ENCODE measurements around the gene LILRB4. TPM values are rescaled to one million over a fixed set of nuclear protein-coding genes. Genes with fewer than 3 reads are reported as not detected.

LILRB4 gene
- total and polyA plus RNA-seq, 9 of the 15 experiments (the other 6 are each of a cell fraction or from before 2014, with no cell fraction given), result not detected

GRCh38 chr19:54670576-54671357, 8.0 kb downstream of the LILRB4 start:
- in situ Hi-C loops (cut with MboI) (loop anchor here (10.0 to 25.0 kb wide), 2 partner anchors 186 to 767 kb away; partner anchors contain the start of gene SHISA7), intact Hi-C loops (cut with micrococcal nuclease) (loop anchor here (10.0 kb wide), 1 partner anchor 214 kb away; no protein-coding TSS in a partner anchor)
- FAIRE-seq (no peak), ATAC-seq (no peak), DNase-seq (ENCODE audit: extremely low read depth in 1 of 4, low spot score in 3 of 4) (no peak)
- Histone ChIP-seq H3K27ac (ENCODE audit: extremely low read depth, low read depth, low read length) (no peak overlapping the region), H3K27me3 (ENCODE audit: control insufficient read depth in 2 of 2, insufficient read depth in 2 of 2, low read length in 2 of 2) (peaks cover 5 to 32% of the 10 kb centered on the region in 2 experiments; a peak in 4 of 5 replicates), H3K9me3 (replicated peaks; ENCODE audit: control insufficient read depth, insufficient read depth, low read depth, low read length) (no peaks in the 10 kb centered on the region), H3K4me3 (no peak overlapping the region), H4K20me1 (replicated peaks; ENCODE audit: control insufficient read depth, insufficient read depth, low read length) (peaks cover 5% of the 10 kb centered on the region; the same call in 1 of the 2 replicates), H3K9me1 (ENCODE audit: control insufficient read depth, insufficient read depth, low read length) (no peaks in the 10 kb centered on the region), H3K9ac (ENCODE audit: insufficient read depth in 1 of 2, low read depth in 2 of 2, low read length in 2 of 2) (no peak overlapping the region), H3K79me2 (ENCODE audit: control insufficient read depth, insufficient read depth, low read length) (no peaks in the 10 kb centered on the region), H3K4me2 (ENCODE audit: insufficient read depth, low read length) (no peak overlapping the region), H2AFZ (ENCODE audit: low read depth, low read length) (no peak overlapping the region), H3K36me3 (ENCODE audit: control insufficient read depth, insufficient read depth, low read length) (no peaks in the 10 kb centered on the region), H3K4me1 (replicated peaks in 1 of 2; ENCODE audit: control insufficient read depth in 2 of 2, insufficient read depth in 2 of 2, low read length in 2 of 2) (no peaks in the 10 kb centered on the region)
- WGBS (ENCODE audit: insufficient coverage, low coverage, missing lambda C conversion rate), result 0% methylated on average over 3 of the region's 3 CpGs
- ChIA-PET POLR2A (interaction anchor here (0.6 to 0.8 kb wide), 2 partner anchors 12 to 27 kb away, joined by 3 read pairs; no protein-coding TSS in a partner anchor), CTCF (ENCODE audit: low intra/inter-chr PET ratio) (no interaction called here)
- BruUV-seq (replicated peaks), result no TSS peak
- TF ChIP-seq ZNF165 (CRISPR knock-in tag; IDR thresholded peaks at IDR 0.05; ENCODE audit: borderline replicate concordance), result no peak
- TF ChIP-seq CREBBP (IDR thresholded peaks at IDR 0.05; ENCODE audit: low read depth, low read length), result no peak
- no peak for TF ChIP-seq HNRNPUL1 (IDR thresholded peaks at IDR 0.05; ENCODE audit: low read length)
- TF ChIP-seq GABPB1 (CRISPR knock-in tag; IDR thresholded peaks at IDR 0.05), result no peak
- no peak for TF ChIP-seq ZNF217 (CRISPR knock-in tag; IDR thresholded peaks at IDR 0.05)
- TF ChIP-seq PHF20 (IDR thresholded peaks at IDR 0.05; ENCODE audit: partially characterized antibody), result no peak
- TF ChIP-seq SMARCB1 (IDR thresholded peaks at IDR 0.05; ENCODE audit: insufficient read length, low read depth), result no peak
- no peak for TF ChIP-seq HLTF (IDR thresholded peaks at IDR 0.05)
- no peak for TF ChIP-seq ZMIZ1 (IDR thresholded peaks at IDR 0.05; ENCODE audit: low read depth in 2 of 2, low read length in 2 of 2)
- TF ChIP-seq TEAD4 (IDR thresholded peaks at IDR 0.05; ENCODE audit: low read length), result no peak
- no peak for TF ChIP-seq TEAD4 (CRISPR knock-in tag; IDR thresholded peaks at IDR 0.05; ENCODE audit: borderline replicate concordance)
- no peak for TF ChIP-seq ZBTB1 (CRISPR knock-in tag; IDR thresholded peaks at IDR 0.05; ENCODE audit: borderline replicate concordance, low read depth)
- no peak for TF ChIP-seq ZBTB43 (CRISPR knock-in tag; IDR thresholded peaks at IDR 0.05)
- no peak for TF ChIP-seq ZNF75A (CRISPR knock-in tag; IDR thresholded peaks at IDR 0.05)
- TF ChIP-seq BRCA1 (IDR thresholded peaks at IDR 0.05), result no peak
- TF ChIP-seq BRCA1 (CRISPR knock-in tag; IDR thresholded peaks at IDR 0.05), result no peak
- TF ChIP-seq ZNF316 (IDR thresholded peaks at IDR 0.05), result no peak
- TF ChIP-seq SRSF7 (optimal IDR thresholded peaks at IDR 0.05; ENCODE audit: low read depth, low read length), result no peak
- no peak for TF ChIP-seq MAX (CRISPR knock-in tag; IDR thresholded peaks at IDR 0.05)
- TF ChIP-seq FOXA1 (IDR thresholded peaks at IDR 0.05; ENCODE audit: borderline replicate concordance), result no peak

All from K562 (cell line).